KMS-11 (cell line): Measurements from ENCODE around the gene LCE2C.

Source experiments
- H2AFZ ChIP-seq: fragments of 200-600 bp; sonication (generic); 2 replicates; pipeline ENCODE4 v1.6.1; 2016; ENCODE audit warnings: antibody characterized with exemption, mixed run types, low read depth
- H3K27ac ChIP-seq: fragments of 200-600 bp; sonication (generic); 2 replicates; pipeline ENCODE4 v1.6.1; 2016; ENCODE audit warnings: mild to moderate bottlenecking, mixed run types
- H3K27me3 ChIP-seq: fragments of 200-600 bp; sonication (generic); 2 replicates; pipeline ENCODE4 v1.6.1; 2017; ENCODE audit warnings: mild to moderate bottlenecking, low read depth, mixed run types, moderate library complexity; ENCODE audit not compliant: insufficient read depth
- H3K36me3 ChIP-seq: fragments of 200-600 bp; sonication (generic); 2 replicates; pipeline ENCODE4 v1.6.1; 2017; ENCODE audit warnings: mild to moderate bottlenecking, mixed run types; ENCODE audit not compliant: insufficient read depth
- H3K4me1 ChIP-seq: fragments of 200-600 bp; sonication (generic); 2 replicates; pipeline ENCODE4 v1.6.1; 2016; ENCODE audit warnings: mild to moderate bottlenecking, low read depth, mixed run types; ENCODE audit not compliant: poor library complexity, severe bottlenecking
- H3K4me2 ChIP-seq: fragments of 200-600 bp; sonication (generic); 2 replicates; pipeline ENCODE4 v1.7.0; 2016; ENCODE audit warnings: mild to moderate bottlenecking, mixed run types
- H3K4me3 ChIP-seq: fragments of 200-600 bp; sonication (generic); IDR thresholded peaks from 2 replicates; pipeline ENCODE4 v1.6.1; 2017; ENCODE audit warnings: low read depth, low read length, mixed read lengths; ENCODE audit not compliant: insufficient read depth
- H3K79me2 ChIP-seq: fragments of 200-600 bp; sonication (generic); 2 replicates; pipeline ENCODE4 v1.6.1; 2016; ENCODE audit warnings: low read depth, mixed run types; ENCODE audit not compliant: insufficient read depth
- H3K9ac ChIP-seq: fragments of 200-600 bp; sonication (generic); 2 replicates; pipeline ENCODE4 v1.6.1; 2016; ENCODE audit warnings: mild to moderate bottlenecking, mixed run types
- H4K20me1 ChIP-seq: fragments of 200-600 bp; sonication (generic); 2 replicates; pipeline ENCODE4 v1.6.1; 2016; ENCODE audit warnings: mild to moderate bottlenecking, mixed run types; ENCODE audit not compliant: insufficient read depth
- TF ChIP-seq, protein P1 (sequence below): fragments of 200-600 bp; sonication (generic); conservative IDR thresholded peaks from 2 replicates; pipeline ENCODE4 v1.6.1; 2017; ENCODE audit warnings: low read depth, mild to moderate bottlenecking, antibody characterized with exemption, low read length, moderate library complexity, mixed read lengths

LCE2C gene

DNA sequence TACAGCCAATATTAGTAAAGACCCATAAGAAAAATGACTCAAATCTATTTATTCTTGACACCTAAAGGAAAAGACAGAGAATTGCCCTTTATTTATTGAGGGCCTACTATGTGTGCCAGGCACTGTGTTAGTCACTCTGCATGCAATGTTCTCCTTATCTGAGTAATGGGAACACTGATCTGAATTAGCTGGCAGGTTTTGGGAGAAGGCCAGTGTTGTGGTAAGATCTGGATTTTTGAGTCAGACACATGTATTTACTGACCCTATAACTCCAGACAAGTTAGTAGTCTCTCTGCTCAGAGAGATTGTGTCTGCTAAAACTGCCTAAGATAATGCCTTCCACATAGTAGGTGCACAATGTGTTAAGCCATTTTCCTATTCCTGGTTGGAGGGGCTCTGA lies 50.2 kb downstream of the LCE2C start:
- H3K79me2 ChIP-seq, result no peaks in the 10 kb centered on the region
- no peaks in the 10 kb centered on the region for H3K36me3 ChIP-seq
- H3K27ac ChIP-seq, result no peak overlapping the region
- H3K27me3 ChIP-seq, result no peaks in the 10 kb centered on the region
- no peak overlapping the region for H3K4me2 ChIP-seq
- no peaks in the 10 kb centered on the region for H4K20me1 ChIP-seq
- no peak overlapping the region for H2AFZ ChIP-seq
- no peak overlapping the region for H3K9ac ChIP-seq
- no peaks in the 10 kb centered on the region for H3K4me1 ChIP-seq
- no peak overlapping the region for H3K4me3 ChIP-seq
- TF ChIP-seq, protein P1, sequence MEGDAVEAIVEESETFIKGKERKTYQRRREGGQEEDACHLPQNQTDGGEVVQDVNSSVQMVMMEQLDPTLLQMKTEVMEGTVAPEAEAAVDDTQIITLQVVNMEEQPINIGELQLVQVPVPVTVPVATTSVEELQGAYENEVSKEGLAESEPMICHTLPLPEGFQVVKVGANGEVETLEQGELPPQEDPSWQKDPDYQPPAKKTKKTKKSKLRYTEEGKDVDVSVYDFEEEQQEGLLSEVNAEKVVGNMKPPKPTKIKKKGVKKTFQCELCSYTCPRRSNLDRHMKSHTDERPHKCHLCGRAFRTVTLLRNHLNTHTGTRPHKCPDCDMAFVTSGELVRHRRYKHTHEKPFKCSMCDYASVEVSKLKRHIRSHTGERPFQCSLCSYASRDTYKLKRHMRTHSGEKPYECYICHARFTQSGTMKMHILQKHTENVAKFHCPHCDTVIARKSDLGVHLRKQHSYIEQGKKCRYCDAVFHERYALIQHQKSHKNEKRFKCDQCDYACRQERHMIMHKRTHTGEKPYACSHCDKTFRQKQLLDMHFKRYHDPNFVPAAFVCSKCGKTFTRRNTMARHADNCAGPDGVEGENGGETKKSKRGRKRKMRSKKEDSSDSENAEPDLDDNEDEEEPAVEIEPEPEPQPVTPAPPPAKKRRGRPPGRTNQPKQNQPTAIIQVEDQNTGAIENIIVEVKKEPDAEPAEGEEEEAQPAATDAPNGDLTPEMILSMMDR, result no peak
